GM08714 (cell line): ENCODE measurements around the gene GLIPR1.
"Not testable (repeated sequence)": the region's sequence is repeated elsewhere in the genome, so short reads cannot be mapped to it uniquely, and the experiment has no call there.

Experiments
- H3K4me3 ChIP-seq: fragments of 200-500 bp; sonication (Bioruptor generic); 2 replicates; pipeline ENCODE4 v1.5.1; 2014; ENCODE audit warnings: mild to moderate bottlenecking, low read length, inconsistent platforms
- ZNF274 ChIP-seq: IDR thresholded peaks from 2 replicates; pipeline ENCODE4 v1.6.1; 2012; ENCODE audit warnings: mild to moderate bottlenecking, low read depth, low read length

The GLIPR1 gene

GRCh38 chr12:75480469-75480949 is at the start of gene GLIPR1:
TSS of gene GLIPR1 (plus strand) at chr12:75480755. CDS start at chr12:75480881, 126 bp downstream.
- TF ChIP-seq ZNF274 = no peak
- peak within 1 kb of the TSS; percentile 72 for H3K4me3 ChIP-seq

- H3K4me3 ChIP-seq = no peak overlapping the region
- TF ChIP-seq ZNF274 = no peak
Observed at GRCh38 chr12:75432924-75433323, 47.6 kb upstream of the GLIPR1 start.

- TF ChIP-seq ZNF274 = no peak
- H3K4me3 ChIP-seq = no peak overlapping the region
Observed at GRCh38 chr12:75437564-75437963, 43.0 kb upstream of the GLIPR1 start.

GRCh38 chr12:75438059-75438754 is 42.3 kb upstream of the GLIPR1 start:
- TF ChIP-seq ZNF274 = no peak
- no peak overlapping the region for H3K4me3 ChIP-seq

GRCh38 chr12:75439048-75439447 is 41.5 kb upstream of the GLIPR1 start:
- no peak overlapping the region for H3K4me3 ChIP-seq
- TF ChIP-seq ZNF274 = no peak

- H3K4me3 ChIP-seq = no peak overlapping the region
- no peak for TF ChIP-seq ZNF274
Observed at GRCh38 chr12:75439930-75440329, 40.6 kb upstream of the GLIPR1 start.

- H3K4me3 ChIP-seq = not testable (repeated sequence)
Observed at GRCh38 chr12:75441687-75442449, 38.7 kb upstream of the GLIPR1 start.

- not testable (repeated sequence) for H3K4me3 ChIP-seq
Observed at GRCh38 chr12:75442454-75442853, 38.1 kb upstream of the GLIPR1 start.

DNA sequence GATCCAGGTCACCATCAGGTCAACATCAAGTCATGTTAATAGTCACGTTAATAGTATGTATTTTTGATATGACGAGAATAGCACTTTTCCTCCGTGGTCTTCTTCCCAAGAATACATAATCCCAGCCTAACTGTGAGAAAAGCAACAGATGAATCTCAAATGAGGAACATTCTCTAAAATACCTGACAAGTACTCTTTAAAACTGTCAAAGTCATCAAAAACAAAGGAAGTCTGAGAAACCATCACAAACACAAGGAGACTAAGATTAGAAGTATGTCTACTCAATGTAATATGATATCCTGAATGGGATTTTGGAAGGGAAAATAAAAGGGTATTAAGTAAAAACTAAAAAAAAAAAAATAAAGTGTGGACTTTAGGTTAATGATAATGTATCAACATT is 36.8 kb upstream of the GLIPR1 start:
- no peak overlapping the region for H3K4me3 ChIP-seq

GRCh38 chr12:75444429-75445136 is 36.0 kb upstream of the GLIPR1 start:
- TF ChIP-seq ZNF274 = no peak
- no peak overlapping the region for H3K4me3 ChIP-seq

More for the DNA sequence above, 36.8 kb upstream of the GLIPR1 start:
- TF ChIP-seq ZNF274 = no peak

- not testable (repeated sequence) for H3K4me3 ChIP-seq
Observed at GRCh38 chr12:75445137-75445507, 35.4 kb upstream of the GLIPR1 start.

- no peak for TF ChIP-seq ZNF274
- H3K4me3 ChIP-seq = no peak overlapping the region
Observed at GRCh38 chr12:75446857-75447256, 33.7 kb upstream of the GLIPR1 start.

- no peak overlapping the region for H3K4me3 ChIP-seq
- TF ChIP-seq ZNF274 = no peak
Observed at GRCh38 chr12:75447691-75448393, 32.7 kb upstream of the GLIPR1 start.

DNA sequence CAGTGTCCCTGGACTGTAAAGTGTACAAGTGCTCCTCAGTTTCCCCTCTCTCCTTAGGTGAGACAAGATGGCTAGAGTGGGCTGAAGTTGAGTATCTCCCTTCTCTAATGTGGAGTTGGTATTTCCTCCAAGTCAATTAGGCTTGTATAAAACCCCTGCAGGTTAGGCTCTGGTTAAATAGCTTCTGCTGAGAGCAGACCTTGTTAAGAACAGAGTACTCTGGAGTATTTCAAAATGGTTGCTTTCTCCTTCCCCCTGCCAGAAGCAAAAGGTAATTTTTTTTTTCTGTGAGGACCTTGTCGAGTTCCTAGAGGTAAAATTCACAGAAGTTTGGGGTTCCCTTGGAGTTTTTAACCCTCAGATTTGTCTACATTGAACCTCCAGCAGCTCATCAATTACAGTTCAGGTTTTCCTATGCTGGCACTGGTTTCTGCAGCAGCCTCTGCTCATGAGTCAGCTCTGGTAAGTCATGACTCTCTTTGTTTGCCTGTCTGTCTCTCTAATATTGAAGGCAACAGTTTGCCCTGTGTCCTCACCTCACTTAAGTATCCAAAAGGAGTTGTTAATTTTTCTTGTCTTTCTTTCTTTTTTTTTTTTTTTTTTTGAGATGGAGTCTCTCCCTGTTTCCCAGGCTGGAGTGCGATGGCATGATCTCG is 27.8 kb upstream of the GLIPR1 start:
- TF ChIP-seq ZNF274 = no peak
- H3K4me3 ChIP-seq = no peak overlapping the region
